Spleen (tissue), 11 donors: Measurements from ENCODE around the gene ANKRD6. TPM values are rescaled to one million over a fixed set of nuclear protein-coding genes. Genes with fewer than 3 reads are reported as not detected.

Experiments used
- DNase-seq: peaks from one replicate; pipeline ENCODE4 v3.0.0-alpha.2; 2020
- H3K27ac ChIP-seq, 8 donors: fragments of 200-600 bp; sonication (generic) in 7 of 8; 1 replicate in 4 of 8; 2 replicates in 4 of 8; pipeline versions ENCODE4 v1.5.0 to v1.8.0; 2016 to 2021; ENCODE audit warnings: inconsistent platforms in 4 of 8, mild to moderate bottlenecking in 4 of 8, moderate library complexity in 1 of 8
- H3K27me3 ChIP-seq, 7 donors: fragments of 200-600 bp; sonication (generic) in 6 of 7; replicated peaks in 1 of 7; 1 replicate in 4 of 7; 2 replicates in 3 of 7; pipeline versions ENCODE4 v1.5.0 to v1.8.0; 2016 to 2021; ENCODE audit warnings: inconsistent platforms in 3 of 7, mild to moderate bottlenecking in 1 of 7
- H3K36me3 ChIP-seq, 6 donors: fragments of 200-600 bp; sonication (generic) in 5 of 6; 1 replicate in 4 of 6; 2 replicates in 2 of 6; pipeline versions ENCODE4 v1.5.0 to v1.8.0; 2016 to 2021; ENCODE audit warnings: inconsistent platforms in 2 of 6
- H3K4me1 ChIP-seq, 6 donors: fragments of 200-600 bp; sonication (generic) in 5 of 6; 1 replicate in 3 of 6; 2 replicates in 3 of 6; pipeline versions ENCODE4 v1.5.0 to v1.8.0; 2016 to 2021; ENCODE audit warnings: inconsistent platforms in 3 of 6
- H3K4me3 ChIP-seq, 8 donors: fragments of 200-600 bp; sonication (generic) in 7 of 8; 1 replicate in 4 of 8; 2 replicates in 4 of 8; pipeline versions ENCODE4 v1.5.0 to v1.8.0; 2016 to 2021; ENCODE audit warnings: inconsistent platforms in 4 of 8, mild to moderate bottlenecking in 4 of 8, moderate library complexity in 2 of 8
- H3K9me3 ChIP-seq, 8 donors: fragments of 200-600 bp; sonication (generic) in 7 of 8; 1 replicate in 4 of 8; 2 replicates in 4 of 8; pipeline versions ENCODE4 v1.5.0 to v1.8.0; 2016 to 2021; ENCODE audit warnings: inconsistent platforms in 4 of 8
- POLR2A ChIP-seq, 3 donors: fragments of 450-650 bp; IDR thresholded peaks; one replicate each; pipeline ENCODE4 v1.5.1; 2017; ENCODE audit warnings: antibody characterized with exemption in 3 of 3, mild to moderate bottlenecking in 1 of 3
- POLR2AphosphoS5 ChIP-seq, 3 donors: sonication (generic); formaldehyde crosslinking; IDR thresholded peaks; one replicate each; pipeline ENCODE4 v1.5.1; 2017; ENCODE audit warnings: antibody characterized with exemption in 3 of 3
- WGBS, 5 donors: extraction: QIAGEN DNeasy Blood & Tissue Kit in 3 of 5; methylation state at CpG; one replicate each; pipeline versions ENCODE4 v1.1.5 to v1.1.7; 2013 to 2018; 5-methylcytosine and 5-hydroxymethylcytosine counted together
- intact Hi-C: fragments of 100-400 bp; cut with DNase I; formaldehyde crosslinking; loops from one replicate; pipeline ENCODE4 v1.15.0; 2023; ENCODE audit warnings: low total_unique reads
- polyA plus RNA-seq, 3 donors: library from polyadenylated mRNA; stranded (reverse); fragments of 200-250 nt; gene quantifications; one replicate each; pipeline ENCODE4 v1.2.1, GENCODE V29; 2013
- total RNA-seq, 7 donors: library from RNA; depleted of rRNA in 3 of 7; stranded (reverse); fragments of >200 nt in 3 of 7; fragmentation: NEBNext Ultra II Directional in 4 of 7; extraction: Animal tissue kit (Norgen Biotek cat#: 25700) in 4 of 7; gene quantifications; one replicate each; pipeline versions ENCODE4 v1.1.0 to v1.2.1, GENCODE V29; 2016 to 2021
- TF ChIP-seq, protein P1 (sequence below), 11 experiments: fragments of 200-600 bp in 7 of 11; fragments of 450-650 bp in 4 of 11; sonication (generic) in 4 of 11; IDR thresholded peaks in 8 of 11; conservative IDR thresholded peaks in 3 of 11; 1 replicate in 7 of 11; 2 replicates in 4 of 11; pipeline versions ENCODE4 v1.4.0 to v1.8.0; 2016 to 2021; ENCODE audit warnings: antibody characterized with exemption in 11 of 11, inconsistent platforms in 4 of 11, mild to moderate bottlenecking in 1 of 11
- donor health status: healthy with polysubstance abuse.
- donor health status: DM: no; HTN: no; CAD: no; lungs with moderate emphysema.
- donor health status: DM: no; HTN: no; CAD: no.
- donor health status: Bipolar disorder and iron deficiency.
- donor health status: healthy.
- donor health status: DM: no; HTN: no; CAD: no.
- donor health status: DM: yes; HTN: yes; CAD: no.

The ANKRD6 gene
- total and polyA plus RNA-seq, 10 donors: 2.2 to 18.4 (median 7.7) TPM

DNA sequence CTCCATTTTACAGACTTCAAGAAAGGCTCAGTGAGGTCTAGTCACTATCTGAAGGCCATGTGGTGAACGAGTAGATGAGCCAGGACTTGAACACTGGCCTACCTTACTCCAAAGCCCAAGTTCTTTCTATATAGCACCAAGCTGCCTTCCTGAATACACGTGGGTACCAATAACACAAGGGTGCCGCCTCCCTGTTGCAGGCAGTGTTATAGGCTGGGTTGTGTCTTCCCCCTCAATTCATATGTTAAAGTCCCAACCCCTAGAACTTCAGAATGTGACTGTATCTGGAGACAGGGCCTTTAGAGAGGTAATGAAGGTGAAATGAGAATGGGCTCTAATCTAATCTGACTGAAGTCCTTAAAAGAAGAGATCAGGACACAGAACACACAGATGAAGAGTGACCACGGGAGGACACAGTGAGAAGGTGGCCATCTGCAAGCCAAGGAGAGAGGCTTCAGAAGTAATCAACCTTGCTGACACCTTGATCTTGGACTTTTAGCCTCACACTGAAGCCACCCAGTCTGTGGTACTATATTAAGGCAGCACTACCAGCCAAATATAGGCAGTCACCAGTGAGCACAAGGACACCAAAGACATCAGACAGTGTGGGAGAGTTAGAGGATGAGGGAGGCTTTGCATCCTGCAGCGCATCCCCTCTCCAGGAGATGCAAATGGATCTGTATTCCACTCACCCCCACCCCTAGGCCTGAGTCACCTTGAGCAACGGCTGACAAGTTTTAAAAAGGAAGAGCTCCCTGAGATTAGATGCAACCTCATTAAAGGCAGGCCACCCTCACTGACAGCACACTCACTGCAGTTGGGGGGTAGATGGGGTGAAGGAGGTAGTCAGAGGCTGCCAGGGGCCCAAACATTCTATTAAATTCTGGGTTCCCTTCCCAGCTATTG lies 246.5 kb downstream of the ANKRD6 start:
- WGBS, 5 donors: 81 to 93% (median 84%) methylated on average over 6 of the region's 6 CpGs
- Histone ChIP-seq H3K27me3 (no peaks in the 10 kb centered on the region), H3K36me3 (peaks cover 6 to 100% (median 92%) of the 10 kb centered on the region in 6 donors), H3K27ac (no peak overlapping the region), H3K4me3 (no peak overlapping the region), H3K4me1 (no peaks in the 10 kb centered on the region), H3K9me3 (no peaks in the 10 kb centered on the region)
- TF ChIP-seq POLR2A (IDR thresholded peaks at IDR 0.05) (no peak), POLR2AphosphoS5 (IDR thresholded peaks at IDR 0.05) (no peak)
- TF ChIP-seq, protein P1, sequence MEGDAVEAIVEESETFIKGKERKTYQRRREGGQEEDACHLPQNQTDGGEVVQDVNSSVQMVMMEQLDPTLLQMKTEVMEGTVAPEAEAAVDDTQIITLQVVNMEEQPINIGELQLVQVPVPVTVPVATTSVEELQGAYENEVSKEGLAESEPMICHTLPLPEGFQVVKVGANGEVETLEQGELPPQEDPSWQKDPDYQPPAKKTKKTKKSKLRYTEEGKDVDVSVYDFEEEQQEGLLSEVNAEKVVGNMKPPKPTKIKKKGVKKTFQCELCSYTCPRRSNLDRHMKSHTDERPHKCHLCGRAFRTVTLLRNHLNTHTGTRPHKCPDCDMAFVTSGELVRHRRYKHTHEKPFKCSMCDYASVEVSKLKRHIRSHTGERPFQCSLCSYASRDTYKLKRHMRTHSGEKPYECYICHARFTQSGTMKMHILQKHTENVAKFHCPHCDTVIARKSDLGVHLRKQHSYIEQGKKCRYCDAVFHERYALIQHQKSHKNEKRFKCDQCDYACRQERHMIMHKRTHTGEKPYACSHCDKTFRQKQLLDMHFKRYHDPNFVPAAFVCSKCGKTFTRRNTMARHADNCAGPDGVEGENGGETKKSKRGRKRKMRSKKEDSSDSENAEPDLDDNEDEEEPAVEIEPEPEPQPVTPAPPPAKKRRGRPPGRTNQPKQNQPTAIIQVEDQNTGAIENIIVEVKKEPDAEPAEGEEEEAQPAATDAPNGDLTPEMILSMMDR (IDR thresholded peaks at IDR 0.05 in 8 of 11, conservative IDR thresholded peaks at IDR 0.05 in 3 of 11): no peak
- no peak for DNase-seq
- intact Hi-C loops: no loop called here

DNA sequence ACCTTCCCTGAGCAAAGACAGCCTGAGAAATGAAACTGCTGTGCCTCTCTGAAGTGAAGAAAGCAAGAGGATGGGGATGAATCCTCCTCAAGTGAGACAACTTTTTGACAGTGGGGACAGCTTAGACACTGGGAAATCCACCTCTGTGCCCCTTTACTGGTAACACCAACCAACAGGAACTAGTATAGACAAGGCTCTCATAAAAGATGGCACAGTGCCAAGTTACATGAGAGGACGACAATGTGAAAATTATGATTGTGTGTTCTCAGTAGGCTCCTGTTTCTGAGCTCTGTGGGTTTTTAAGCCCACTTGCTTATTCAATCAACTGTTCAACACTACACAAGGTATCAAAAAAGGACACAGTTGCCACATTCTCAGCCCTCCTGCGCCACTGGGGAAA lies 247.2 kb downstream of the ANKRD6 start:
- WGBS, 5 donors: 77 to 89% (median 81%) methylated on average over 2 of the region's 2 CpGs
- no peaks in the 10 kb centered on the region for H3K27me3 ChIP-seq
- peaks cover 0 to 100% (median 92%) of the 10 kb centered on the region in 6 donors for H3K36me3 ChIP-seq
- no peaks in the 10 kb centered on the region for H3K4me1 ChIP-seq
- H3K4me3 ChIP-seq: no peak overlapping the region
- intact Hi-C loops: no loop called here
- DNase-seq: no peak
- H3K27ac ChIP-seq: no peak overlapping the region
- no peaks in the 10 kb centered on the region for H3K9me3 ChIP-seq
- TF ChIP-seq, protein P1 (IDR thresholded peaks at IDR 0.05 in 8 of 11, conservative IDR thresholded peaks at IDR 0.05 in 3 of 11): no peak
- no peak for TF ChIP-seq POLR2A (IDR thresholded peaks at IDR 0.05)

DNA sequence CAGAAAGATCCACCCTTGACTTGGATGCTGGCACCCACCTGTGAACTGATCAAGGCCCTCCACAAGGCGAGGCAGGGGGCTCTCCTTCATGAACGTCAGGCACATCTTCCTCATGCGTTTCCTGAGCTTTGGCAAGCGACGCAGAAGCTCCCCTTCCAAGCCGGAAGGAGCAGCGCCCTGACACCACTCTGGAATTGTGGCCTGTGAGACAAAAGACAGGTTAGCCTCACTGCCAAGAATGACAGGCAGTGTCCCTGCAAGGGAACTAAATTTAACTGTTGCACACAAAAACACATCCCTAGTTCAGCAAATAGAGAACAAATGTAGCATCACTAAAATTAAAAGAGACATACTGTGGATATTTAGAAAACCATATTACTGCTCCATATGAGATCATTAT lies 247.6 kb downstream of the ANKRD6 start:
- intact Hi-C loops: no loop called here
- DNase-seq: no peak
- Histone ChIP-seq H3K27ac (no peak overlapping the region), H3K36me3 (peaks cover 0 to 100% (median 92%) of the 10 kb centered on the region in 6 donors), H3K4me1 (no peaks in the 10 kb centered on the region), H3K4me3 (no peak overlapping the region), H3K27me3 (no peaks in the 10 kb centered on the region), H3K9me3 (no peaks in the 10 kb centered on the region)
- WGBS, 5 donors: 81 to 100% (median 87%) methylated on average over 6 to 7 of the region's 7 CpGs
- TF ChIP-seq, protein P1 (IDR thresholded peaks at IDR 0.05 in 8 of 11, conservative IDR thresholded peaks at IDR 0.05 in 3 of 11): no peak
- no peak for TF ChIP-seq POLR2AphosphoS5 (IDR thresholded peaks at IDR 0.05)
- no peak for TF ChIP-seq POLR2A (IDR thresholded peaks at IDR 0.05)

DNA sequence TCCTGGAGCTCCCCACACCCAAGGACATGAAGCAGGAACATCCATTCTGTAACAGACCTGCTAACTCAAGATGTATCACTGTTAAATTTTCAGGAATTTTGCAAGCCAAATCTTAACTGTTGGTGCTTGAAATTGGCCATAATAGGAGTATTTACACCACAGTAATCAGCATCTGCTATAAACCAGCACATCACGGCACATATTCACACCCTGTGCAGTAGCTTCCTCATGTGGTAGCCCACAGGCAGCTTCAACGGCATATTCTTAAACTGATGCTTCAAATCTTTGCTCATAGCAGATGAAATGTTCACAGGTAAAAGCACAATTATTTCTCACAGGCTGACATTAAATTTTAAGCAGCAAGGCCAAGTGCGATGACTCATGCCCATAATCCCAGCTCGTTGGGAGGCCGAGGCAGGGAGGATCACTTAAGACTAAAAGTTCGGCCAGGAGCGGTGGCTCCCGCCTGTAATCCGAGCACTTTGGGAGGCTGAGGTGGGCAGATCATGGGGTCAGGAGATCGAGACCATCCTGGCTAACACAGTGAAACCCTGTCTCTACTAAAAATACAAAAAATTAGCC lies 249.1 kb downstream of the ANKRD6 start:
- TF ChIP-seq POLR2AphosphoS5 (IDR thresholded peaks at IDR 0.05): no peak
- TF ChIP-seq, protein P1 (IDR thresholded peaks at IDR 0.05 in 8 of 11, conservative IDR thresholded peaks at IDR 0.05 in 3 of 11): no peak
- TF ChIP-seq POLR2A (IDR thresholded peaks at IDR 0.05): no peak
- intact Hi-C loops: no loop called here
- H3K4me1 ChIP-seq: no peaks in the 10 kb centered on the region
- H3K4me3 ChIP-seq: no peak overlapping the region
- H3K36me3 ChIP-seq: peaks cover 3 to 100% (median 92%) of the 10 kb centered on the region in 6 donors
- H3K27ac ChIP-seq: no peak overlapping the region
- 86 to 93% (median 93%) methylated on average over 10 of the region's 10 CpGs for WGBS, 5 donors
- DNase-seq: no peak
- H3K27me3 ChIP-seq: no peaks in the 10 kb centered on the region
- H3K9me3 ChIP-seq: no peaks in the 10 kb centered on the region
